Endothelial cell of umbilical vein (primary cell): ENCODE results near the gene CNN2. TPM values are rescaled to one million over a fixed set of nuclear protein-coding genes. Genes with fewer than 3 reads are reported as not detected.

Experiments
- BruUV-seq: library from RNA; stranded (reverse); fragments of 400-500 nt; replicated peaks from 2 replicates; lab custom pipeline; 2021; lab: Mats Ljungman, UMichigan
- CTCF ChIA-PET: fragments of 300-600, 350-600 bp; sonication (Branson Sonifier 250); formaldehyde crosslinking; loops from one replicate; lab custom pipeline; 2021; ENCODE audit warnings: antibody characterized with exemption, inconsistent platforms; lab: Charles Lee
- POLR2A ChIA-PET: fragments of 300-600, 350-600 bp; sonication (Branson Sonifier 250); formaldehyde crosslinking; loops from one replicate; lab custom pipeline; 2021; ENCODE audit warnings: antibody characterized with exemption, inconsistent platforms; lab: Charles Lee
- DNase-seq: peaks from one replicate; pipeline ENCODE4 v3.0.0-alpha.2; 2011; ENCODE audit warnings: low read depth, low spot score
- FAIRE-seq: peaks from 2 replicates; lab custom pipeline; 2011; peaks lifted over from hg19 to GRCh38; lab: Jason Lieb, UNC
- H2AFZ ChIP-seq: 2 replicates; pipeline ENCODE4 v1.6.0; 2012; ENCODE audit warnings: low read depth, low read length, control low read depth, inconsistent platforms
- H3K27ac ChIP-seq: 2 replicates; pipeline ENCODE4 v1.5.1; 2011; ENCODE audit warnings: low read depth, mild to moderate bottlenecking, control low read depth, low read length, moderate library complexity; ENCODE audit not compliant: insufficient read depth
- H3K27me3 ChIP-seq, 2 experiments: 2 replicates each; pipeline versions ENCODE4 v1.6.0 to v1.6.1; 2011; ENCODE audit warnings: low read length in 2 of 2, mixed read lengths in 1 of 2; ENCODE audit not compliant: control insufficient read depth in 2 of 2, insufficient read depth in 2 of 2
- H3K36me3 ChIP-seq, 2 experiments: 2 replicates in 1 of 2; 3 replicates in 1 of 2; pipeline ENCODE4 v1.5.1; 2011; ENCODE audit warnings: low read length in 2 of 2, mild to moderate bottlenecking in 1 of 2, moderate library complexity in 1 of 2; ENCODE audit not compliant: control insufficient read depth in 2 of 2, insufficient read depth in 2 of 2; ENCODE audit errors: extremely low read depth in 1 of 2
- H3K4me1 ChIP-seq: 3 replicates; pipeline ENCODE4 v1.5.1; 2011; ENCODE audit warnings: mild to moderate bottlenecking, low read length; ENCODE audit not compliant: control insufficient read depth, insufficient read depth; ENCODE audit errors: extremely low read depth
- H3K4me2 ChIP-seq: 2 replicates; pipeline ENCODE4 v1.6.1; 2011; ENCODE audit warnings: low read length, control low read depth, mixed read lengths; ENCODE audit not compliant: insufficient read depth
- H3K4me3 ChIP-seq, 3 experiments: fragments of 200-600 bp in 1 of 3; sonication (generic), shearing (Covaris generic) in 1 of 3; replicated peaks in 1 of 3; 2 replicates each; pipeline ENCODE4 v1.5.1; 2011 to 2016; ENCODE audit warnings: control low read depth in 3 of 3, low read length in 3 of 3, mild to moderate bottlenecking in 2 of 3, inconsistent platforms in 1 of 3, low read depth in 1 of 3, moderate library complexity in 1 of 3; ENCODE audit not compliant: insufficient read depth in 1 of 3
- H3K79me2 ChIP-seq: 2 replicates; pipeline ENCODE4 v1.6.0; 2012; ENCODE audit warnings: low read length, inconsistent platforms; ENCODE audit not compliant: control insufficient read depth, insufficient read depth
- H3K9ac ChIP-seq: replicated peaks from 2 replicates; pipeline ENCODE3; 2011; ENCODE audit warnings: low read length, control low read depth; ENCODE audit not compliant: insufficient read depth; ENCODE audit errors: extremely low read depth
- H3K9me1 ChIP-seq: replicated peaks from 3 replicates; pipeline ENCODE4 v1.6.0; 2011; ENCODE audit warnings: mild to moderate bottlenecking, low read length; ENCODE audit not compliant: control insufficient read depth, insufficient read depth; ENCODE audit errors: extremely low read depth
- H3K9me3 ChIP-seq: replicated peaks from 2 replicates; pipeline ENCODE4 v1.5.1; 2012; ENCODE audit warnings: low read length, inconsistent platforms; ENCODE audit not compliant: control insufficient read depth, insufficient read depth
- H4K20me1 ChIP-seq: replicated peaks from 2 replicates; pipeline ENCODE3; 2011; ENCODE audit warnings: mild to moderate bottlenecking, low read length; ENCODE audit not compliant: control insufficient read depth, insufficient read depth; ENCODE audit errors: extremely low read depth
- CTCF ChIP-seq, 2 donors: IDR thresholded peaks; 1 replicate in 1 of 2; 2 replicates in 1 of 2; pipeline ENCODE4 v1.5.1; 2011; ENCODE audit warnings: low read length in 2 of 2, mild to moderate bottlenecking in 2 of 2, moderate library complexity in 2 of 2, control low read depth in 1 of 2, inconsistent platforms in 1 of 2, low read depth in 1 of 2; ENCODE audit not compliant: insufficient read depth in 1 of 2; ENCODE audit errors: extremely low read depth in 1 of 2
- EZH2 ChIP-seq: IDR thresholded peaks from 2 replicates; pipeline ENCODE4 v1.6.1; 2012; ENCODE audit warnings: borderline replicate concordance, low read depth, mild to moderate bottlenecking, moderate library complexity, low read length, inconsistent platforms; ENCODE audit not compliant: severe bottlenecking
- FOS ChIP-seq: IDR thresholded peaks from 2 replicates; pipeline ENCODE4 v1.6.1; 2011; ENCODE audit warnings: mild to moderate bottlenecking, low read length, moderate library complexity, borderline replicate concordance; ENCODE audit not compliant: insufficient read depth
- GATA2 ChIP-seq: IDR thresholded peaks from 2 replicates; pipeline ENCODE4 v1.7.0; 2011; ENCODE audit warnings: low read depth, mild to moderate bottlenecking, moderate library complexity, mixed read lengths, low read length; ENCODE audit not compliant: insufficient read length, insufficient read depth
- JUN ChIP-seq: IDR thresholded peaks from 2 replicates; pipeline ENCODE4 v1.6.1; 2011; ENCODE audit warnings: borderline replicate concordance, low read depth; ENCODE audit not compliant: insufficient read length, insufficient read depth
- MAX ChIP-seq: IDR thresholded peaks from 2 replicates; pipeline ENCODE4 v1.6.1; 2011; ENCODE audit not compliant: insufficient read depth, insufficient read length
- MYC ChIP-seq: IDR thresholded peaks from one replicate; pipeline ENCODE4 v1.6.1; 2011; ENCODE audit warnings: mild to moderate bottlenecking, low read depth, low read length
- POLR2A ChIP-seq: IDR thresholded peaks from 2 replicates; pipeline ENCODE4 v1.6.1; 2012; ENCODE audit warnings: low read depth, mild to moderate bottlenecking, control low read depth, low read length
- POLR2AphosphoS5 ChIP-seq: IDR thresholded peaks from 2 replicates; pipeline ENCODE4 v1.6.1; 2012; ENCODE audit warnings: low read depth, mild to moderate bottlenecking, control low read depth, low read length, moderate library complexity; ENCODE audit not compliant: insufficient read depth
- dilution Hi-C: fragments of 300-500 bp; cut with MboI; formaldehyde crosslinking; loops from one replicate; pipeline ENCODE4 v1.15.0; 2019; ENCODE audit warnings: low sequenced_read_pairs; ENCODE audit not compliant: extremely low pct_ligation_motif_present
- intact Hi-C: fragments of 100-400 bp; cut with micrococcal nuclease; formaldehyde crosslinking; loops from one replicate; pipeline ENCODE4 v1.10.0; 2022
- polyA plus RNA-seq, 4 experiments: library from polyadenylated mRNA; depleted of rRNA in 3 of 4; stranded (reverse) in 3 of 4; unstranded in 1 of 4; fragments of >200 nt; gene quantifications; 2 replicates each; pipeline versions ENCODE4 v1.2.1 to v1.2.3, GENCODE V29; 2011 to 2012; ENCODE audit warnings: missing spikeins in 1 of 4
- total RNA-seq: library from RNA; stranded (reverse); gene quantifications from 2 replicates; pipeline ENCODE4 v1.2.3, GENCODE V29; 2021

Gene CNN2
- total and polyA plus RNA-seq, 2 donors (not counting 3 experiments of a cell fraction or from before 2014, with no cell fraction given) = 207 to 286 TPM

GRCh38 chr19:1081301-1082164, 55.1 kb downstream of the CNN2 start:
- no peak for DNase-seq

More at GRCh38 chr19:1081301-1082164, 55.1 kb downstream of the CNN2 start:
- Histone ChIP-seq H3K9ac (no peak overlapping the region), H2AFZ (no peak overlapping the region), H3K4me2 (no peak overlapping the region), H3K27me3 (no peaks in the 10 kb centered on the region), H3K36me3 (no peaks in the 10 kb centered on the region), H3K27ac (no peak overlapping the region), H3K4me1 (no peaks in the 10 kb centered on the region), H3K9me1 (no peaks in the 10 kb centered on the region), H3K79me2 (no peaks in the 10 kb centered on the region), H3K4me3 (no peak overlapping the region), H3K9me3 (no peaks in the 10 kb centered on the region), H4K20me1 (no peaks in the 10 kb centered on the region)
- CTCF ChIA-PET = interaction anchor here (1.0 to 3.7 kb wide), 5 partner anchors 11 to 113 kb away, joined by 3 to 14 read pairs (median 4); partner anchors contain the start of genes ARHGAP45 and GPX4
- TF ChIP-seq EZH2 (no peak), MAX (no peak), POLR2A (no peak), FOS (no peak), CTCF (IDR thresholded peaks at IDR 0.05; ENCODE audit: extremely low read depth in 1 of 2, insufficient read depth in 1 of 2, low read depth in 1 of 2, low read length in 2 of 2) (no peak), MYC (no peak), POLR2AphosphoS5 (no peak), GATA2 (no peak), JUN (no peak)
- intact Hi-C loops = no loop called here
- FAIRE-seq = no peak
- dilution Hi-C loops = no loop called here
- no TSS peak for BruUV-seq
- POLR2A ChIA-PET = interaction anchor here (1.4 kb wide), 1 partner anchor 22 kb away, joined by 4 read pairs; the partner anchor contains the start of gene GPX4
